GM18526 (cell line): ENCODE measurements around the gene CLSTN1.

Source experiments
- POLR2A ChIP-seq: IDR thresholded peaks from 3 replicates; pipeline ENCODE4 v1.6.1; 2011; ENCODE audit not compliant: insufficient read length; ENCODE audit errors: extremely low read depth

Gene CLSTN1

GRCh38 chr1:9793291-9793690 lies 30.5 kb downstream of the CLSTN1 start:
- no peak for TF ChIP-seq POLR2A

DNA sequence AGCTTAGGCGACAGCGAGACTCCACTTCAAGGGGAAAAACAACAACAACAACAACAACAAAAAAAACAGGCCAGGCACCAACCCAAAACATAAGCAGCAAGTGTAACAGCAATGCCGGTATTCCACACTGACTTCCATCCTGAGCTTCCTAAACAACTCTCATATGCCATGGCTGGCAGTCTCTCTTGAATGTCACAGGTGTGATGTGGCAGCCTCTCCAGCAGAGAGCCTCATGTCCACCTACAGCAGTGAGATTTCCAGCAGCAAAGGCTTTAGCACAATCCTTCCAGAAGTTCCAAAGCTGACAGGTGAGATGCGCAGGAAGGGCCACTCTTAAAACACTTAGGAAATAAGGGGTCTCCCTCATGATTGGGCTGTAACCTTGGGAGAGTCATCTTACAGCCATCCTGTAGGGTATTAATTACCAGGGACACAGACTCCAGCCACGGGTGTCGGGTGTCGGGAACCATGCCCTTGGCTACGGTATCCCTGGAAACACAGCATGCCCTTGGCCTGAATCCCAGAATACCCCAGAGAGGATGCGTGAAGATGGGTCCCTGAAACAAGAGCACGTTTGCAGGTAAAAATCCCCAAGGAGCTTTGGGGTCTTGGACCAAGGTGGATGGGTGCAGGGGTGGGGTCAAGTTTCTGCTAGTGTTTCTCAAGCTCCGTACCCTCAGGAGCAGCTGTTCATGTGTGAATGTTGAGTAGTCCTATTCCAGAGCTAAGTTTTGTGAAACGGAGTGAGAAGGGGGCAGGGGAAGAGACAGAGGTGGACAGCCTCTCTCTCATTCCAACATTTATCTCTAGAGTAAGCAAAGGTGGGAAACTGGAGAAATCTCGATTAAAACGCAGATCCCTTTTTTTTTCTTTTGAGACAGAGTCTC lies 31.4 kb downstream of the CLSTN1 start:
- TF ChIP-seq POLR2A, result no peak

DNA sequence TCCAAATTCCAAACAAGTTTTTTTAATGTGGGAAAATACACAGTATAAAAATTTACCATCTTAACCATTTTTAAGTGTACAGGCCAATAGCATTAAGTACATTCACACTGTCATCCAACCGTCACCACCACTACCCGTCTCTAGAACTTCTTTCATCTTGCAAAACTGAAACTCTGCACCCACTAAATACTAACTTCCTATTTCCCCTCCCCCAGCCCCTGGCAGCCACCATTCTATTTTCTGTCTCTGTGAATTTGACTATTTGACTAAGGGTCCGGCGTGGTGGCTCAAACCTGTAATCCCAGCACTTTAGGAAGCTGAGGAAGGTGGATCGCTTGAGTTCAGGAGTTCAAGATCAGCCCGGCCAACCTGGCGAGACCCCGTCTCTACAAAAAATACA lies 36.1 kb downstream of the CLSTN1 start:
- TF ChIP-seq POLR2A, result no peak

GRCh38 chr1:9785406-9785805 lies 38.4 kb downstream of the CLSTN1 start:
- TF ChIP-seq POLR2A, result no peak

- TF ChIP-seq POLR2A, result no peak
These were observed 39.1 kb downstream of the CLSTN1 start for GRCh38 chr1:9784508-9785133.

- no peak for TF ChIP-seq POLR2A
These were observed 40.9 kb downstream of the CLSTN1 start for GRCh38 chr1:9782897-9783296.

- TF ChIP-seq POLR2A, result no peak
These were observed 41.5 kb downstream of the CLSTN1 start for GRCh38 chr1:9782116-9782751.

- no peak for TF ChIP-seq POLR2A
These were observed 43.1 kb downstream of the CLSTN1 start for GRCh38 chr1:9780554-9781110.

GRCh38 chr1:9778905-9779304 lies 44.9 kb downstream of the CLSTN1 start:
- no peak for TF ChIP-seq POLR2A

DNA sequence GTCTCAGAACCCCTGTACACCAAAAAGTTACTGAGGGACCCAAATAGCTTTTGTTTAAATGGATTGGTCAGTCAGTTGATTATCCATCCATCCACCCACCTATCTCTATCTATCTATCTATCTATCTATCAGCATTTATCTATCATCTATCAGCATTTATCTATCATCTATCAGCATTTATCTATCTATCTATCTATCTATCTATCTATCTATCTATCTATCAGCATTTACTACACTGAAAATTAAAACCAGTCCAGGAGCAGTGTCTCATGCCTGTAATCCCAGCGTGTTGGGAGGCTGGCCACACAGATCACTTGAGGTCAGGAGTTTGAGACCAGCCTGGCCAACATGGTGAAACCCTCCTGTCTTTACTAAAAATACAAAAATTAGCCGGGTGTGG lies 47.1 kb downstream of the CLSTN1 start:
- TF ChIP-seq POLR2A, result no peak

DNA sequence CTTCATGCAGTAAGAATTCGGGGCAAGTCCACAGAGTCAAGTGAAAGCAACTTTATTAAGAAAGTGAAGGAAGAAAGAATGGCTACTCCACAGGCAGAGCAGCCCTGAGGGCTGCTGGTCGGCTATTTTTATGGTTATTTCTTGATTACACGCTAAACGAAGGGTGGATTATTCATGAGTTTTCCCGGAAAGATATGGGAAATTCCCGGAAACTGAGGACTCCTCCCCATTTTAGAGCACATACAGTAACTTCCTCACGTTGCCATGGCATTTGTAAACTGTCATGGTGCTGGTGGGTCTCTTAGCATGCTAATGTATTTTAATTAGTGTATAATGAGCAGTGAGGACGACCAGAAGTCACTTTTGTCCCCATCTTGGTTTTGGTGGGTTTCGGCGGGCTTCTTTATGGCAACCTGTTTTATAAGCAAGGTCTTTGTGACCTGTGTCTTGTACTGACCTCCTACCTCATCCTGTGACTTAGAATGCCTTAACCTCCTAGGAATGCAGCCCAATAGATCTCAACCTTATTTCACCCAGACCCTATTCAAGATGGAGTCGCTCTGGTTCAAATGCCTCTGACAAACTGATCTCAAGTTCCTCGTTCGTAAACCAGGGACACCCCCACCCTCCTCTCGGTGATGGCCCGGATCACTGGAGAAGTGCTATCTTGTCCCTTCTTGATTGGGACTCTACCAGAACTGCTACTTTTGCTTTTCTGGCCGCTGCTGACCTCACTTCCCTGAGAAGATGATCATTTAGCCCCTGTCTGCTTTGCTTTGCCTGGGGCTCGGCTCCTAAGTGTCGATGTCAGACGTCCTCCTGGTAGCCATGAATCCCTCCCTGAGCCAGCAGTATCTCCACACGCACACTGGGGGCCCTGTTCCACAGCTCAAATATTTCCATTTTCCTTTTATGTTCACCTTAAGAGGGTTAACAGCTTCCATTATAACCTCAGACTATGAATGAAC lies 48.8 kb downstream of the CLSTN1 start:
- no peak for TF ChIP-seq POLR2A

DNA sequence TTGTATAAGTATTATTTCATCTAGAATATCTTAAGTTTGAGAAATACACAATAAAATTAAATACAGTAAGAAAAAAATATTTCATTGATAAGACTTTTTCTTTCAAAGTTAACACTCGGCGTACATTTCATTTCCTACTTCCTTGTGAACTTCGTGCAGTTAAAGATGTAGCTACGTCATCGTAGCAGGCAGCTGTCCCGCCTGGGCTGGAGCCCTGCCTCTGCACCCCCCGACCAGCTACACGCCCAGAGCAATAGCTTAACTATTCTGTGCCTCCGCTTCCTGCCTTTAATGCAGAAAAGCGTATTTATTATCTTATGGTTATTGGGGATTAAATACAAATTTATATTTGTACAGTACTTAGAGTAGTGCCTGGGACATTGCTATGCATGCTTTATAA lies 53.5 kb downstream of the CLSTN1 start:
- TF ChIP-seq POLR2A, result no peak

GRCh38 chr1:9768983-9769382 lies 54.8 kb downstream of the CLSTN1 start:
- TF ChIP-seq POLR2A, result no peak

DNA sequence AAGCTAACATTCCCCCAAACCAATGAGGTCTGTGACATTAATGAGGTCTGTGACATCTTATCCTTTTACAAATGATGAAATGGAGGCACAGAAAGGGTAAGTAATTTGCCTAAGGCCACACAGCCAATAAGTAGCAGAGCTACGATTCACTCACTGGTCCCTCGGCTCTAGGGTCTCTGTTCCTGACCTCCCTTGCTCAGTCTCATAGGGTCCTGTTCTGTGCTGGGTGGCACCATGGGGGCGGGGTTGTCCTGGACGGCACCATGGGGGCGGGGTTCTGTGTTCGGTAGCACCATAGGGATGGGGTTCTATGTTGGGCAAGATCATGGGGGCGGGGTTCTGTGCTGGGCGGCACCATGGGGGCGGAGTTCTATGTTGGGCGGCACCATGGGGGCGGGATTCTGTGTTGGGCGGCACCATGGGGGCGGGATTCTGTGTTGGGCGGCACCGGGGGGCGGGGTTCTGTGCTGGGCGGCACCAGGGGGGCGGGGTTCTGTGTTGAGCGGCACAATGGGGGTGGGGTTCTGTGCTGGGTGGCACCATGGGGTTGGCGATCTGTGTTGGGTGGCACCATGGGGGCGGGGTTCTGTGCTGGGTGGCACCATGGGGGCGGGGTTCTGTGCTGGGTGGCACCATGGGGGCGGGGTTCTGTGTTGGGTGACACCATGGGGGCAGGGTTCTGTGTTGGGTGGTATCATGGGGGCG lies 55.6 kb downstream of the CLSTN1 start:
- TF ChIP-seq POLR2A, result no peak

DNA sequence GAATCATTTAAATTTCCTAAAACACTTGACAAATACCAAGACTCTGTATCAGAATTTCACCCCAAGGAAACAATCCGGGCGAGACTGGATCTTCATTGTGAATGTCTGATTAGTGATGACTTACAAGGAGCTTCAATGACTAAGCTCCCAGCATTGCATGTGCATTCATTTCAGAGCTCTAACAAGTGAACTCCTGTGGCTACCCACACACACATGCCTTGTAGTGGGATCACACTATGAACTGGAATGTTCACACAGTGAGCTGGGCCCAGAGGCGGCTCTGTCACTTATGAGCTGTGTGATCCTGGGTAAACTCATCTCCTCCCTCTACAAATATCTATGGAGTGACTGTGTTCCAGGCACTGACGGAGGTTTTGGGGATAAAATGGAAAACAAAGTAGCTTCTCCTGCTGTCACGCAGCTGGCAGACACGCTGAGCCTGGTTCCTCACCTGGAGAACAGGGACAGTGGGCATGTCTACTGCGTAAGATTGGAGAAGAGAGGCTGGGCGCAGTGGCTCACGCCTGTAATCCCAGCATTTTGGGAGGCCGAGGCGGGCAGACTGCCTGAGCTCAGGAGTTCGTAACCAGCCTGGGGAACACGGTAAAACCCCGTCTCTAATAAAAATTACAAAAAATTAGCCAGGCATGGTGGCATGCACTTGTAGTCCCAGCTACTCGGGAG lies 56.9 kb downstream of the CLSTN1 start:
- TF ChIP-seq POLR2A, result no peak
